ENCODE measurements around the gene DNAJA3.

GRCh38 chr16:4419402-4419959 is 6.2 kb upstream of the DNAJA3 start:
- TF ChIP-seq CTCF (IDR thresholded peaks at IDR 0.05) (no peak), POLR2AphosphoS5 (IDR thresholded peaks at IDR 0.05) (no peak), POLR2A (IDR thresholded peaks at IDR 0.05) (no peak)
